ENCODE measurements around the gene RETNLB. TPM values are rescaled to one million over a fixed set of nuclear protein-coding genes. Genes with fewer than 3 reads are reported as not detected.

Gene RETNLB
- total RNA-seq, 1 experiment from 2014 or later, result not detected

Other genes starting within 250 kb of the RETNLB start
- 0.05 and 0.44 TPM in 2 replicates for gene MYH15, start 246.8 kb downstream of the RETNLB start, total RNA-seq (2014; rRNA removed; shearing (Covaris generic))
- 40.5 and 61.4 TPM in 2 replicates for gene CIP2A, start 168.0 kb downstream of the RETNLB start, total RNA-seq (2014; rRNA removed; shearing (Covaris generic))
- gene DZIP3, start 167.7 kb downstream of the RETNLB start, total RNA-seq (2014; rRNA removed; shearing (Covaris generic)), result 9.1 and 14.6 TPM in 2 replicates
- not detected in 2 replicates for gene TRAT1, start 65.4 kb upstream of the RETNLB start, total RNA-seq (2014; rRNA removed; shearing (Covaris generic))
- gene GUCA1C, start 196.5 kb upstream of the RETNLB start, total RNA-seq (2014; rRNA removed; shearing (Covaris generic)), result 0.39 TPM in 1 of 2 replicates, not detected in the other